ENCODE data around the gene FAM151B.

GRCh38 chr5:80439213-80439612, 48.7 kb upstream of the FAM151B start:
- TF ChIP-seq CTCF (optimal IDR thresholded peaks at IDR 0.05 in 1 of 3, IDR thresholded peaks at IDR 0.05 in 1 of 3, conservative IDR thresholded peaks at IDR 0.05 in 1 of 3; ENCODE audit: extremely low read depth in 1 of 3, insufficient read depth in 2 of 3, low read length in 3 of 3) = no peak
- no peak for TF ChIP-seq EZH2 (IDR thresholded peaks at IDR 0.05; ENCODE audit: low read length)

Measured in keratinocyte (primary cell).